Measurements from ENCODE around the gene EPYC. TPM values are rescaled to one million over a fixed set of nuclear protein-coding genes. Genes with fewer than 3 reads are reported as not detected.
A peak's percentile ranks its signal among the peaks of the same experiment; 100 is the strongest.

The EPYC gene
- total RNA-seq, 1 donor from 2014 or later: 0.53 TPM

- Mint-ChIP-seq H3K4me1 (ENCODE audit: unreplicated experiment) (no peaks in the 10 kb centered on the region), H3K27ac (no peak overlapping the region), H3K27me3 (no peaks in the 10 kb centered on the region), H3K36me3 (no peaks in the 10 kb centered on the region), H3K9me3 (peaks cover 4% of the 10 kb centered on the region), H3K4me3 (no peak overlapping the region)
- DNase-seq (ENCODE audit: extremely low spot score, unreplicated experiment): no peak
- TF ChIP-seq CTCF (conservative IDR thresholded peaks at IDR 0.05): no peak
Measured at GRCh38 chr12:90958347-90958746, 46.4 kb downstream of the EPYC start.

GRCh38 chr12:90954921-90955320 lies 49.9 kb downstream of the EPYC start, which contains the start of gene CCER1:
Gene CCER1, minus strand, starts transcription at chr12:90955176. Its CDS starts 434 bp downstream, at chr12:90954742.
- TF ChIP-seq CTCF (conservative IDR thresholded peaks at IDR 0.05): no peak
- no peak for DNase-seq (ENCODE audit: extremely low spot score, unreplicated experiment)
- Mint-ChIP-seq H3K4me3 (no peak within 1 kb of the TSS), H3K36me3 (no peaks in the 10 kb centered on the region), H3K27ac (no peak within 1 kb of the TSS), H3K27me3 (no peaks in the 10 kb centered on the region), H3K9me3 (peaks cover 4% of the 10 kb centered on the region), H3K4me1 (ENCODE audit: unreplicated experiment) (no peaks in the 10 kb centered on the region)

- Mint-ChIP-seq H3K4me3 (no peak overlapping the region), H3K27me3 (no peaks in the 10 kb centered on the region), H3K4me1 (ENCODE audit: unreplicated experiment) (no peaks in the 10 kb centered on the region), H3K9me3 (peaks cover 4% of the 10 kb centered on the region), H3K27ac (no peak overlapping the region), H3K36me3 (no peaks in the 10 kb centered on the region)
- no peak for TF ChIP-seq CTCF (conservative IDR thresholded peaks at IDR 0.05)
- no peak for DNase-seq (ENCODE audit: extremely low spot score, unreplicated experiment)
Measured at GRCh38 chr12:90954428-90954827, 50.3 kb downstream of the EPYC start.

GRCh38 chr12:90953956-90954421 lies 50.8 kb downstream of the EPYC start:
- peak; percentile 52 for TF ChIP-seq CTCF (conservative IDR thresholded peaks at IDR 0.05)
- no peak overlapping the region for H3K27ac Mint-ChIP-seq
- H3K27me3 Mint-ChIP-seq: no peaks in the 10 kb centered on the region
- peaks cover 4% of the 10 kb centered on the region for H3K9me3 Mint-ChIP-seq
- H3K4me3 Mint-ChIP-seq: no peak overlapping the region
- H3K36me3 Mint-ChIP-seq: no peaks in the 10 kb centered on the region
- no peaks in the 10 kb centered on the region for H3K4me1 Mint-ChIP-seq (ENCODE audit: unreplicated experiment)
- no peak for DNase-seq (ENCODE audit: extremely low spot score, unreplicated experiment)

GRCh38 chr12:90951432-90952105 lies 53.2 kb downstream of the EPYC start:
- H3K9me3 Mint-ChIP-seq: peaks cover 8% of the 10 kb centered on the region
- H3K4me1 Mint-ChIP-seq (ENCODE audit: unreplicated experiment): peaks cover 10% of the 10 kb centered on the region
- no peaks in the 10 kb centered on the region for H3K36me3 Mint-ChIP-seq
- TF ChIP-seq CTCF (conservative IDR thresholded peaks at IDR 0.05): no peak
- H3K27ac Mint-ChIP-seq: no peak overlapping the region
- DNase-seq (ENCODE audit: extremely low spot score, unreplicated experiment): no peak
- no peak overlapping the region for H3K4me3 Mint-ChIP-seq
- H3K27me3 Mint-ChIP-seq: no peaks in the 10 kb centered on the region

All from type B pancreatic cell (in vitro differentiated cells).